GM21786 (cell line): ENCODE results near the gene TSHZ2.
"Not testable (repeated sequence)": the region's sequence is repeated elsewhere in the genome, so short reads cannot be mapped to it uniquely, and the experiment has no call there.

Experiments used
- ATAC-seq: cut with Tn5 transposase; IDR thresholded peaks from one replicate; pipeline ENCODE4 v1.9.1; 2021; ENCODE audit not compliant: unreplicated experiment

Gene TSHZ2

DNA sequence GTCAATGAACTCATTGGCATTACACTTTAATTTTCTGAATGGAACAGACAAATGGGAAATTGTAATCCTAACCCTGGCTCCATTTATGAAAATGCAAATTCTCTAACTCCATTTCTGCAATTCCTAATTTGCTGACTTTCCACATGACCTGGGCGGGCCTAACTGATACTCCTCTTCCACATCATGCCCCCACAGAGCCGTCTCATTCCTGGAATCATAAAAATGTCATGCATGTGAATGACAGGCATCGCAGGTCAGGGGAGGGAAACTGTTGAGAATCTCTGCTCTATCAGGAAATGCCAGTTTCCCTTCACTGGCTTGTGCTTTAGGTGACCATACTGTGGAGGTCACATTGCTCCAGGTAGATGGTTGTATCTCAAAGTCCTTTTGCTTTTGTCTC, 456.4 kb downstream of the TSHZ2 start:
- no peak for ATAC-seq

DNA sequence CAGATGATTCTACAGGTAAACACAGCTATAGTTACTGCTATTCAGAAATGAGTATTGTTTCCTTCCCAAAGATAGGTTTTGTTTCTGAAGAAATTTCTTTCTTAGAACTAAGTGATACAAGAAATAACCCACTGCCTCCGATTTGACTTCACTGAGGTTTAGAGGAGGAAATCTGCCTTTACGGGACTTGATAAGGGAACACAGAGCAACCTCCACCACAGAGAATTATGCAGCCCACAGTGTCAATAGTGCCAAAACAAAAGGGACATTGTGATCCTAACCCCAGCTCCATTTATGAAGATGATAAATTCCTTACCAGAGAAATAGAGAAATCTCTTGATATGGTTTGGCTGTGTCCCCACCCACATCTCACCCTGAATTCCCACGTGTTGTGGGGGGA, 456.8 kb downstream of the TSHZ2 start:
- ATAC-seq, result no peak

DNA sequence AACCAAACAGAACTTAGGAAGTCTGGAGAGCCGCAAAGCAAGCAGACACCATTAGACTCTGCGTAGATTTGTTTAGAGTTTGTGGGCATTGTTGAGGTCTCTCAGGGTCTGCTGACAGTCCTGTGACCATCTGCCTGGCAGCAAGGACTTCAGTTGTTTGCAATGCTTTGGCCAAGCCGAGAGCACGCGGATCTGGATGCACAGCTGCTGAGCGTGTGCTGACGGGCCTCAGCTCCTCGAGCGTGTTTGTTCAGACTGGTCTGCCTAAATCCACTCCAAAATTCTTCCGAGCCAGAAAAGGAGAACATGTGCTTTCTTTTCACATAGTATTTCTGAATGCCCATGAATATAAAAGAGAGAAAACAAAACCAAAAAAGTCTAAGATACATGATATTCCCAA, 462.5 kb downstream of the TSHZ2 start:
- no peak for ATAC-seq

DNA sequence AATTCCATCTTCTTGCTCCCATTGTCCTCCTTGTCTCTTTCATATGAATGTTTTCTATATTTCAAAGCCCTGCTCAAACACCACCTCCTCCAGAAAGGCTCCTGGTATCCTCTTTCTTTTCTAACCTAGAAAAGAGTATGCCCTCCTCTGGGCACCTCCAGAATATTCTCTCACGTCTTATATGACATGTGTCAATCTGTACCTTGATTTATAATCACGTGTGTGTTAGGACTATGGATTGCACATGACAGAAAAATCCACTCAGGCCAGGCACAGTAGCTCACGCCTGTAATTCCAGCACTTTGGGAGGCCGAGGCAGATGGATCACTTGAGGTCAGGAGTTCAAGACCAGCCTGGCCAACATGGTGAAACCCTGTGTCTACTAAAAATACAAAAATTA, 464.8 kb downstream of the TSHZ2 start:
- ATAC-seq, result not testable (repeated sequence)

DNA sequence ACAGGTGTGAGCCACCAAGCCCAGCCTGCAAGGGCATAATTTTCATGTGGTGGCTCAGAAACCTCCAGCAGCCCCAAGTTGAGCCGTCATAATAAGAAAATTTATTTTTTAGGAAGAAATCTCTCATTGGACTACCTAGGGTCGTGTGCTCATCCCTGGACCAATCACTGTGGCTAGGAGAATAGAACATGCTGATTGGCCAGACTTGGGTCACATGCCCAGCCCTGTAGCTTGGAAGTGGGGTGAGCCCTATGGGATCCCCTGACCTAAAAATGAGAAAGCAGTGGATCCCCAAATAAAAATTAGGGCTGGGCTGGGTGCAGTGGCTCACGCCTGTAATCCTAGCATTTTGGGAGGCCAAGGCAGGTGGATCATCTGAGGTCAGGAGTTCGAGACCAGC, 466.2 kb downstream of the TSHZ2 start:
- no peak for ATAC-seq

DNA sequence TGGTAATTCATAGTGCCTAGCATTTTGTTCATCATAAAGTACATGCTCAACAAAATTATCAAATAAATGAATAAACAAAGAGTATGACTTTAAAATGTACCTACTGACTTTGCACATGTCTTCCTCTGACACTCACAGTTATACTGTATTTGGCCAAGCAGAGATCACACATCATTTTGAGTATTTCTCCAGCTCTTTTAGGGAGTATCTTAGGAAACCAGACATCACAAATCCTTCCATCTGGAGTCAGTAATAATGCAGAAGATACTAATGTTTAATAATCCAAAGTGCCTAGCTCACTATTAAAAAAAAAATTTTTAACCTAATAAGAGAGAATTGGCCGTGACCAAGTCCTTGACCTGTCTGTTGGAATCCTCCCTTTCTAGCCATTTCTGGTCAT, 466.9 kb downstream of the TSHZ2 start:
- ATAC-seq, result no peak

DNA sequence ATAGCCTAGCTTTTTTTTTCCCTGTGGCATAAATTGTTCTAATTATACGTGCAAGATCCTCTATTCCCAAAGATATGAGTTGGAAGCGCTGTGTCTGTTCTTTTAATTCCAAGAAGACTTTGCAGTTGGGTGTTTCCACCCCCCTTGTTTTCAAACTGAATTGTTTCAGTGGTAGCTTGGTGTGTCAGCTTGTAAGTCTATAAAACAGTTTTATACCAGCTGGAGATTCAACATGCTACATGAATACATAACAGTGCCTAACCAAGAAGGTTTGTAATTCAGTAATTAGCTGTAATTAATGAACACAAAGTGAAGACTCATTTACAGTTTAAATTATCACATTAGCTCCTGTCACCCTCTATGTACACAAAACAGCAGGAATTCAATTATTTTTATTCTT, 467.5 kb downstream of the TSHZ2 start:
- ATAC-seq, result no peak

DNA sequence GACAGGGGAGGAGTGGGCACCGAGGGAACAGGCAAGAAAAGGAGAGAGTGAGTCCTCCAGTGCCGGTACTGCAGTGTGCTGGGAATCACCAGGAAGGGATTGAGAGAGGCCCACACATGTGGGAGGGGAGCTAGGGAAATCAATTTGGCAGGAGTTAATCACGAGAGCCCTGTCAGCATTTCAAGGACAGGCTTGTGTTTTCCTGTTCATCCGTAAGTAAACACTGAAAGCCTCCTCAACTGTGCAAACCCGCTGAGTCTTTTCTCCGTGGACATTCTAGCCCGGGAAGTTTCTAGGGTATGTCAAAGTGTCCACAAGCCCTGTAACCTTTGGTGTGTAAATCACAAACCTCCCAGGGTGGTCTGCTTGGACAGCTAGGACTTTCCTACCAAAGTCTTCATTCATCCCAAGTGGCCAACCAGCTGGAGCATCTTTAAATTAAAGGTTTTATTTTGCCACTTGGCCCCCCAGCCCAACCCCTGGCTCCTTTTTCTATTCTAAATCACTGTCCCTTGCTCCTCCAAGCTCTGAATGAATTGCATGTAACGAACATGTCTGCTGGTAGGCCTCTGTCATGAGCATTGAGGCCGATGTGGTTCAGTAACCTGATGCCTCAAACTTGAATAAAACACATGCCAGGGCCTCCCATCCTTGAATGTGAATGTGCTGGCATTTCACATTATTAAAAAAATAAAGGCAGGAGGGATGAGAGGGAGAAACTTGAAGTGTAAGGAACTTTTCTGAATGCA, 472.4 kb downstream of the TSHZ2 start:
- ATAC-seq, result no peak

DNA sequence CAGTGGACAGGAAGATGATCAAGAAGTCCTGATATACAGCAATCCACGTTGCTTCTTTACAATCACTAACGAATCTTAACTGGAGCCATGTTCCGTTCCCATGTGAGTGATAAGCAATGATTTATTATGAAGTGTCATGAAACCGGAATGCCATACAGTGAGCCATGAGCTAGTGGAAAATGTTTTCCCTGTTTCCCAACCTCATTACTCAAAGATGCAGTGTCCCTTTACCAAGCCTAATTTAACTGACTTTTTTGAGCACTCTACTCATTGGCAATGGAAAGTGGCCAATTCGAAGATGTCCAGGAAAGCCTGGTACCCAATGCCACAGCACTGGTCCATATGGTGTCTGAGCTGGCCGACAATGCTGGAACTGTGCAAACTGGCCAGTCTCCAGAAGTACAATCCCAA, 473.2 kb downstream of the TSHZ2 start:
- ATAC-seq, result no peak

DNA sequence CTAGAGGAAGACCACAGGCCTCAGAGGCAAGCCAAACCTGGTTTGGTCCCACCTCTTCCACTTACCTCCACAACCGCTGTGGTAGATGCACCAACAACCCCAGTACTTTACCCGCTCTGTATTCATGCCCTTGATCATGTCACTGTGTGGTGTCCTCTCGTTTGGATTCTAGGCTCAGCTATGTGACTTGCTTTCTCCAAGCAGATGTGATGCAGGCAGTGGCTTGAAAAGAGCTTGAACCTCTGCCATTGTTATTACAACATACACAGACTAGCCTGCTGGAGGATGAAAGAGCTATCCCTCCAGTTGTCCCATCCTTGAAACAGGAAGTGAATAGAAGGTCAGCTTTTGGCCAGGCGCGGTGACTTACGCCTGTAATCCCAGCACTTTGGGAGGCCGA, 473.8 kb downstream of the TSHZ2 start:
- ATAC-seq, result no peak

DNA sequence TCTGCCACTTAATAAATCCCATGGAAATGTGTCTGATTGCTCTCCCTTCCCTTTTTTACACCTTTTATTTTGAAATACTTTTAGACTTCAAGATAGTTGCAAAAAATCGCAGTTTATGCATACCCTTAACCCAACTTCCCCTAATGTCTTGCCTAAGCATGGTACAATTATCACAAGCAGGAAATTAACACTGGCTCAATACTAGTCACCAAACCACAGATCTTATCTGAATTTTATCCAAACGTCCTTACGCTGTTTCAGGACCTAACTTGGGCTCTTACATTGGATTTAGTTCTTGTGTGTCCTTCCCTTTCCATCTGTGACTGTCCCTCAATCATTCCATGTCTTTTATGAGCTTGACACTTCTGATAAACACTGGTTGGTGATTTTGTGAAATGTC, 475.2 kb downstream of the TSHZ2 start:
- no peak for ATAC-seq

DNA sequence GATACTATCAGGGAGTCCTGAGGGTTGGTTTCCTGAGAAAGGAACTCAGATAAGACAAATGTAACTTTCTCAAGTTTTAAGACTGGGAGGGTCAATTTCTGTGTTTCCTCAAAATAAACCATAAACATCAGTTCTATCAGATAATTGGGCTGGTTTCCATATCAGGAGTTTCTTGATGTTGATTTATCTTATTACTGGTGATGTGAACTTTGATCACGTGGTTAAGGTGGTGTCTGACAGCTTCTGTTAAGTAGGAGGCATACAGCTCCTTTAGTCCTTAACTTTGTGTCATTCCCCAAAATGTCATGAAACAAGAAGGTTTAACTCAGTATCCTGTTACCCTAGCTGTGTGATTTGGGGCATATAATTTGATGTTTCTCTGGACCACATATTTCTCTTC, 476.3 kb downstream of the TSHZ2 start:
- no peak for ATAC-seq

DNA sequence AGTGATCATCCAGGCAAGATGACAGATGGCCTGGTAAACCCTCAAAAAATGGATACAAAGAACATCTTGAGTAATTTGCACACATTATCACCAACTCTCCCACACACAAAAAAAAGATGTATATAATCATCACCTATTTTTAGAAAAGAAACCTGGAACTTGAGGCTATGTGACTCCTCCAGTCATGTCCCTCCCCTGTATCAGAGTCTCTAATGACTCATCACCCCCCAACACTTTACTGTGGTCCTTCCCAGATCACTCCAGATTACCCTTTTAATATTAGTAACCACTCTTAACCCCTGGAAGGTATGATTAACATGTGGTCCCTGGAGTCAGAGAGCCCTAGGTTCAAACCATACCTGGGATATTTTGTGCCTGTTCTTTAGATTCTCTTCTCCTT, 476.7 kb downstream of the TSHZ2 start:
- no peak for ATAC-seq

DNA sequence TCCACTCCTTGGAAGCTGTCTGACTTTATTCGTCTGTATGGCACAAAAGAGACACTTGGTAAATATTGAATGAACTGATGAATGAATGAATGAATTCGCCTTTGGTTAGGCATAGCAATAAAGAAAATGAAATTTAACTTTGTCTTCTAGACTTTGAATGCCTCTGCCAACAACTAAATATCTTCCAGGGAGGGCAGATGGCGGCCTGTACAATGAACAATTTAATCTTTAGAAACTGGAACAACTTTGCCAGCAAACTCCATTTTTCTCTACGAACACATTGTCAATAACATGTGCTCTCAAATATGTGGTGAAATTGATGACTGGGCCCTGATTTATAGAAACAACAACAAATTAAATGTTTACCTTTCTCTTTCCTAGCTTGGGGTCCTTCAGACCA, 480.9 kb downstream of the TSHZ2 start:
- ATAC-seq, result no peak

DNA sequence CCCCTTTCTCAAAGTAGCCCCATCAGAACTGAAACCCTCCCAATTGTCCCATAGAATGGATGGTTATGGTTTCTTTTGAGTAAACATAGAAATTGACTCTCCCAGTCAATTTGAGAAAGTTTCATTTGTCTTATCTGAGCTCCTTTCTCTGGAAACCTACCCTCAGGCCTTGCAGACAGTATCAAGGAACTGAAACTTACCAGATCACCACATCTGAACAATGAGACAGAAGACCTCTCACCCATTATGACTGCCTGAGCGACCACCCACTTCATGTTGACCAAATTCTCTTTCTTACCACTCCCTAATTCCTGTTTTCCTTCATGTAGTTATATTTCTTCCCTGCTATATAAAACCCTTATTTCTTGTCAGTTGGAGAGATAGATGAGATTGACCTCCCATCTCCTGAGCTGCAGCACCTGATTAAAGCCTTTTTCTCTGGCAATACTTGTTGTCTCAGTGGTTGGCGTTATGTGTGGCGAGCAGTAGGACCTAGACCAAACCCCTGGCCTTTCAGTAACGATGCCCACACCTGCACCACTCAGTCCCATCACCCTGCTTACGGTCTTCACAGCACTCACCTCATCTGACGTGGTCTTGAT, 482.6 kb downstream of the TSHZ2 start:
- no peak for ATAC-seq

DNA sequence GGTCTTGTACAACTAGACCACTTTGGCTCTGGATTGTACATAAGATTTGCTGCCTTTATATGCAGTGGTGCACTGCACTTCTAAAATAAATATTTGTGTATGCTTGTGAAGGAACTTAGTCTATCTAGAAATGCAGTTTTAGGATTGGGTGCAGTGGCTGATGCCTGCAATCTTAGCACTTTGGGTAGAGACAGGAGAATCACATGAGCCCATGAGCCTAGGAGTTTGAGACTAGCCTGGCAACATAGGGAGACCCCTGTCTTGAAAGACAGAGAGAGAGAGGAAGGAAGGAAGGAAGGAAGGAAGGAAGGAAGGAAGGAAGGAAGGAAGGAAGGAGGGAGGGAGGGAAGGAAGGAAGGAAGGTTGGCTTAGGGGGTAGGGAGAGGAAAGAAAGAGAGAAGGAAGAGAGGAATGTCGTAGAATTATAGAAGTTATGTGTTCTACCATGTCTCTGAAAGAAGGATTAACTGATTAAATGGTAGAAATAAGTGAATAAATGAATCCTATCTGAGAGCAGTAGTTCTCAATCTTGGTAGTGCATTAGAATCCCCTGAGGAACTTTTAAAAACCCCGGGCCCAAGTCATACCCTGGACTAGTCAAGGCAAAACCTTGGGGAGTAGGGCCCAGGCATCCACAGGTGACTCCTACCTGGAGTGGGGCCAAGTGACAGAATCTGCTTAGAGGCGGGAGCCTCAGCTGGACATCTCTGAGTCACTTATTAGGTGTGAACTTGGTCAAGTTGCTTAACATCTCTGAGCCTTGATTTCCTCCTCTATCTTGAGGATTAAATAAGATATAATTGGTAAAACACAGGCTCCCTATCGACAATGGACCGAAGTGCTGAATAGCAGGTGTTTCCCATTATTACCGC, 491.2 kb downstream of the TSHZ2 start:
- ATAC-seq, result no peak

DNA sequence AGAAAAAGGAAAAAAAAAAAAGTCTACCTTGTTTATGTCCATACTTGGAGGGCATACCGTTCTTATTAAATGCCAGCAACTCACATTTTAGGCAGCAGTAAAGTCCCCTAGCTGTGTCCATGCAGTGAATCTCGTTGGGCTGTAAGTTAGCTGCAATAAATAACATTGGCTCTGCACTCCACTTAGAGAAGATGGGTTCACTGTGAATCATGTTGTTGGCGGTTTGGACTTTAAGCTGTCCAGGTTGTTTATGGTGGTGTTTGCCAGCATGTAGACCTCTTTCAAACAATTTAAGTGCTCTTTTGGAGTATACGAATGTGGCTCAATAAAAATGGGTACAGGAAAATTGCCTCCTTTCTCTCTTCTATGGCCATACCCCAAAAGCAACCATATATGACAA, 494.1 kb downstream of the TSHZ2 start:
- ATAC-seq, result no peak

DNA sequence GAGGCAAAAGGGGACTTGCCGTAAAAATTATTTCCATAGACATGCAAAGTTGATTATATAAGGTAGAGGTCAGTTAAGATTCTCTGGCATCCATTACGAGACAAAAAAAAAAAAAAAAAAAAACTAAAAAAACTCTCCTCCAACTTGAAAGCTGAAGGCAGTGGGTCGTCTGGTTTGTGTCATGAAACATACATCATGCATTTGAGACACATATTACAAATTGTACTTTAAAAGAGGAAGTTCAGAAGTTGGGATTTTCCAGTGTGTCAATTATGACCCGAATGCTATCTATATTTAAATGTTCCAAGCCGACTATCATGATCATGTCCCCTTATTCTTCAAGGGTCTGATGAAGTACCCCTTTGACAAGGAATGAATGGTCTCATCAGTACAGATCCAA, 496.4 kb downstream of the TSHZ2 start:
- no peak for ATAC-seq

DNA sequence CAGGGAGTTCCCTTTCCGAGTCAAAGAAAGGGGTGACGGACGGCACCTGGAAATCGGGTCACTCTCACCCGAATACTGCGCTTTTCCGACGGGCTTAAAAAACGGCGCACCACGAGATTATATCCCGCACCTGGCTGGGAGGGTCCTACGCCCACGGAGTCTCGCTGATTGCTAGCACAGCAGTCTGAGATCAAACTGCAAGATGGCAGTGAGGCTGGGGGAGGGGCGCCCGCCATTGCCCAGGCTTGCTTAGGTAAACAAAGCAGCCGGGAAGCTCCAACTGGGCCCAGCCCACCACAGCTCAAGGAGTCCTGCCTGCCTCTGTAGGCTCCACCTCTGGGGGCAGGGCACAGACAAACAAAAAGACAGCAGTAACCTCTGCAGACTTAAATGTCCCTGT, 500.7 kb downstream of the TSHZ2 start:
- not testable (repeated sequence) for ATAC-seq

DNA sequence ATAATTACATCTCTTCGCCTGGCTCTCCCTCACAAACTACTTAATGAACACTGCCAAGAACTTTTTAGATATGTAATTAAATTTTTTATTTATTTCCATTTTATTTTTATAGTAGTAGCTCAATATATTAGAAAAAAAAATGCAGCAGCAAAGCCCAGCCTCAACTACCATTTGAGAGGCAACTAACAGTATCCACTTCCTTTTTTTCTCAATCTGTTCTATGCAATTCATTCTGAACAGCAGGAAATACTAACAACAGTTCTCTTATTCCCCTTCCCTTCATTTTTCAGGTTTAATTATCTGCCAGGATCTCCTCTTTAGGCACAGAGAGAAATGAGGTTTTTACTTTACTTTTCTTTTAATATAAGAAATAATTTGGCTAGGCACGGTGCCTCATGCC, 508.8 kb downstream of the TSHZ2 start:
- no peak for ATAC-seq

DNA sequence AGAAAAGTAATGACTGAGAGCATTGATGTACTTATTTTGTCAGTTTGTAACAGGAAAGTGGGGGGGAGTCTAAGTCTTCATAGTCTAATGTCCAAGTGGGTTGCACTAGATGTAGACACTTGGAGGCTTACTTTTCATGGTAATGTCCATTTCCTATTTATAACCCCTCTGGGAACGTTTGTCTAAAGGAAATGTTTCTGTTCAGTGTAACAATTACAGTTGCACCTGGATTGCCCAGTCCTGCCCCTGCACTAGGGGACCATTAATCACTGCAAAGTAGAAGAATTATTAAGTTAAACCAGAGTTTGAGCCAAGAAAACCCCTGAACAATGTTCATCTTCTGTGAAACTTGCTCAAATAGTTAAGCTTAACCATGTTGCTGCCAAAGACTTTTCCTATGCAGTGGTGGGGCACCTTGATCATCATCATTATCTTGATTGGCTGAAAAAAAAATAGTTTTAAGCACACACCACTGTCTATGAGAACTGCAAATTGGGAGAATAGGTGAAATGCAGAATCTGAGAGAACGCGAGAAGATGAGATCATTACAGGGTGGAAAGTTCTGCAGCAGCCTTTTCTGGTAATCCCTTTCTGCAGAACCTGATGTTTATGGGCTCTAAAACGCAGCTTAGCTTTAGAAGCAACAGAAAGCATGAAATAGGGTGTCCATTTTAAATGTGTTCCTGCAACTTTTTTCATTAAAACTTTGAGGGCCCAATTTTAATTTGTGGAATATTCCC, 515.5 kb downstream of the TSHZ2 start:
- ATAC-seq, result no peak
